Measurements from ENCODE around the gene LGI4.

DNA sequence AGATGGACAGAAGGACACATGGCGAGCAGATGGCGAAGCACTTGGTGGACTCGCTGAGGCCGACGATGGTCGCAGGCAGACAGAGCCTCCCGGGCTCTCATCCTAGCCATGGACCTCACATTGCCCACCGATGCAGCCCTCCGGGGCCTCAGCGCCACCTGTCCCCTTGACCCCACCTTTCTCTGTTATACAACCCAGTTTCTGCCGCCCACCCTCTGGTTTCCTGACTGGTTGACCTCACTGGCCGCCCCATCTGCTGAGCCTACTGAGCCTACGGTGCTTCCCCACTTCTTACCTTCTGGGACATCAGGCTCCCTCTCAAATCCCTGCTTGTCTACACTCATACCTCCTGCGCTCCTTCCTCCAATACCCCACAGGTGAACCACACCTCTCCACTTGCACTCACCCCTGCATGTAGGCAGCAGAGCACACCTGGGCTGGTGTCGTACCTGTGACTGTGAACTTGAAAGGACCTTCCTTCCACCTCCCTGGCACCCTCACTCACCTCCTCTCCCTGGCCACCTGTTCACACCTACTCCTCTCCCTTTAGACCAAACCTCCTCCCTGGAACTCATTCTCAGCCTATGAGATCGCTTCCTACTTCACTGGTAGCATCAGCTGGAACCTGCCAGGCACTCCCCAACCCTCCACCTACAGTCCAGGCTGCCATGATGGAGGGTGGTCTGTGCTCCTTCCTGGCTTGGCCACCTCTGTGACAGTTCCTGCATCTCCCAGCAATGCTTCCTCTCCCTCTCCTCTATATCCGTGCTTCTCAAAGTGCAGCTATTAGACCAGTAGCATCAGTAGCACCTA, 57.2 kb downstream of the LGI4 start:
- TF ChIP-seq, protein P1, sequence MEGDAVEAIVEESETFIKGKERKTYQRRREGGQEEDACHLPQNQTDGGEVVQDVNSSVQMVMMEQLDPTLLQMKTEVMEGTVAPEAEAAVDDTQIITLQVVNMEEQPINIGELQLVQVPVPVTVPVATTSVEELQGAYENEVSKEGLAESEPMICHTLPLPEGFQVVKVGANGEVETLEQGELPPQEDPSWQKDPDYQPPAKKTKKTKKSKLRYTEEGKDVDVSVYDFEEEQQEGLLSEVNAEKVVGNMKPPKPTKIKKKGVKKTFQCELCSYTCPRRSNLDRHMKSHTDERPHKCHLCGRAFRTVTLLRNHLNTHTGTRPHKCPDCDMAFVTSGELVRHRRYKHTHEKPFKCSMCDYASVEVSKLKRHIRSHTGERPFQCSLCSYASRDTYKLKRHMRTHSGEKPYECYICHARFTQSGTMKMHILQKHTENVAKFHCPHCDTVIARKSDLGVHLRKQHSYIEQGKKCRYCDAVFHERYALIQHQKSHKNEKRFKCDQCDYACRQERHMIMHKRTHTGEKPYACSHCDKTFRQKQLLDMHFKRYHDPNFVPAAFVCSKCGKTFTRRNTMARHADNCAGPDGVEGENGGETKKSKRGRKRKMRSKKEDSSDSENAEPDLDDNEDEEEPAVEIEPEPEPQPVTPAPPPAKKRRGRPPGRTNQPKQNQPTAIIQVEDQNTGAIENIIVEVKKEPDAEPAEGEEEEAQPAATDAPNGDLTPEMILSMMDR (conservative IDR thresholded peaks at IDR 0.05 in 1 of 2, IDR thresholded peaks at IDR 0.05 in 1 of 2; ENCODE audit: low read depth in 1 of 2, low read length in 2 of 2): no peak
- no peak for TF ChIP-seq EZH2 (IDR thresholded peaks at IDR 0.05; ENCODE audit: low read length, missing control alignments)
